GM19240 (cell line): ENCODE data around the gene SMIM13.

Source experiments
- DNase-seq: peaks from one replicate; pipeline ENCODE4 v3.0.0; 2011; ENCODE audit warnings: low spot score; ENCODE audit not compliant: insufficient read length

The SMIM13 gene

GRCh38 chr6:11121851-11122250 lies 28.2 kb downstream of the SMIM13 start:
- no peak for DNase-seq

- no peak for DNase-seq
These were observed 28.7 kb downstream of the SMIM13 start for GRCh38 chr6:11122380-11122779.

GRCh38 chr6:11123978-11124377 lies 30.3 kb downstream of the SMIM13 start:
- no peak for DNase-seq

GRCh38 chr6:11126876-11127275 lies 33.2 kb downstream of the SMIM13 start:
- no peak for DNase-seq

DNA sequence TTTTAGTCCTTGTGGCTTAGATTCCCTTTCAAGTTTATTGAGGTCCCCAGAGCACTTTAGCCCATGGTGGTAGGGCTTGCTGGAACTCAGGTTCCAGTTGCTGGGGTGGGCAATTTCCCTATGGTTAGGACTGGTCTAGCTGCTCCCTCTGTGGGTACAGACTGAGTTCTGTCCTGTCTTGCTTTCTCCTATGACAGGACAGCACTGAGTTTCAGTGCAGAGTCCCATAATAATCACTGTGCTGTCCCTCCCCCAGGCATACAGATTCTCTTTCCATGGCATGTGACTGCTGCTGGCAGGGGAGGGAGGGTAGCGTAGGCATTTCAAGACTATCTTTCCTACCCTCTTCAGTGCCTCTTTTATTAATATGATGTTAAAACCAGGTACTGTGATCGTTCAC lies 35.0 kb downstream of the SMIM13 start:
- DNase-seq = no peak

GRCh38 chr6:11129908-11130565 lies 36.4 kb downstream of the SMIM13 start:
- no peak for DNase-seq

- DNase-seq = no peak
These were observed 37.0 kb downstream of the SMIM13 start for GRCh38 chr6:11130605-11131004.

DNA sequence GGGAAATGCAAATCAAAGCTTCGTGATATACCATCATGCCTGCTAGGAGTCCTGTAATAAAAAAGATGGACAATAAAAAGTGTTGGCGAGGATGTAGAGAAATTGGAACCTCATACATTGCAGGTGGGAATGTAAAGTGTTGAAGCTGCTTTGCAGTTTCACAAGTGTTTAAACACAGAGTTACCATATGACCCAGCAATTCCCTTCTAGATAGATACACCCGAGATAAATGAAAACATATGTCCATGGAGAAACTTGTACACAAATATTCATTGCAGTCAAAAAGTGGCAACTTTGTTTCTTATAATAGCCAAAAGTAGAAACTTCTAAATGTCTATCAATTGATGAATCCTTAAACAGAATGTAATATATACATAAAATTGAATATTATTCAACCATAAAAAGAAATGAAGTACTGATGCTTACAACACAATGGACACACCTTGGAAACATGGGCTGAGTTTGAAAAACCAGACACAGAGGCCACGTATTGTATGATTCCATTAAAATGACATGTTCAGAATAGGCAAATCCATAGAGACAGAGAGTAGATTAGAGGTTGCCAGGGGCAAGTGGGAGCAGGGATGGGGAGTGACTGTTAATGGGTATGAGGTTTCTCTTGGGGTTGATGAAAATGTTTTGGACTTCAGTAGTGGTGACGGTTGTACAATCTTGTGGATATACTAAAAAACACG lies 38.7 kb downstream of the SMIM13 start:
- no peak for DNase-seq

DNA sequence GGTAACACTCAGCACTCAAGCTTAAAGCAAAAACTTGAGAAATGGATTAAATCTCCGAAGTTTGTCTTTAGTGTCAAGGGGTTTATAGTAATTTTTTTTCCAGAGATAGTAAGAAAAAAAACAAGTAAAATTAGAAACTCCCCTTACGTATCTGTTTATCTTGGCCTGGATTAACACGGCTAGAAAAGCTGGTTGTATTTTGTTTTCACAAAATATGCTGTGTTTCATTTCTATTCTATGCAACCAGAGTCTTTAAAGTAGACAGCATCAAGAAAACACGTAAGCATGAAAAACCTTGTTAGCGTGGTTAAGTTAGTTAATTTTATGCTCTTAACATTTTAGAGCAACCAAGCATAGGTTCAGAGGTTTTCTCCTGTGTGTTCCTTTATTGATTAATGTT lies 39.6 kb downstream of the SMIM13 start:
- DNase-seq = no peak

DNA sequence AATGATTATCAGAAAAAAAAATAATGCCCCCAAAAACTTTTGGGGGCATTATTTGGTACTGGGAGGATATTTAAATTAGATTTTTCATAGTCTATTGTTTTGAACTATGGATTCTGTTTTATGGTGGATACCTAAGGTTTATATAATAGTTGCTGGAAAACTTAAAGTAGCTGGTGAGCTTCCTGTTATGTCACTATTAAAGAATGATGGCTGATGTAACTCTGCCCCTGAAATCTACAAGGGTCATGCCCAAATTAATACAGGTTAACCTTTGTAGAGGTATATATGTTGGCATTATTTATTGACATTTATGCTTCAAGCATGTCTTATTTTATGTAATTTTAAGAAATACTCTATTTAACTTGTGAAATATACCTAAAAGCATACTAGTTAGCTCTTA lies 43.2 kb downstream of the SMIM13 start:
- no peak for DNase-seq

GRCh38 chr6:11139051-11139960 lies 45.7 kb downstream of the SMIM13 start:
- no peak for DNase-seq

DNA sequence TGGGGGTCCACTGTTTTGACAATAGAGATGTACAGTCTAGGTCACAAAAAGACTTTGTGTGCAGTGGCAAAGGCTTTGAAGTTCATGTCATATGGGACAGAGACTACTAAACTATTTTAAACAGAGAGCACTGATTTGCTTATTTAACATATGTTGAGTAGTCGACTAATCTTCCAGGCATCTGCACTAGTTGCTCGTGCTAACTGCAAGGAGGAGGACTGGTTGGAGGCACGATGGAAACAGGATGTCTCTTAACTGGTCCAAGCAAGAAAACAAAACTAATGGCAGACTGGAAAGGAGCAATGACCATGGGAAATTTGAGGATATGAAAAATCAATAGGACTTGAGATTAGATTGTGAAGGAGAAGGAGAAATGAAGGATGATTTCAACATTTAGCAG lies 46.4 kb downstream of the SMIM13 start:
- DNase-seq = no peak

GRCh38 chr6:11141295-11141694 lies 47.7 kb downstream of the SMIM13 start:
- DNase-seq = no peak

GRCh38 chr6:11142296-11143027 lies 48.8 kb downstream of the SMIM13 start:
- no peak for DNase-seq

DNA sequence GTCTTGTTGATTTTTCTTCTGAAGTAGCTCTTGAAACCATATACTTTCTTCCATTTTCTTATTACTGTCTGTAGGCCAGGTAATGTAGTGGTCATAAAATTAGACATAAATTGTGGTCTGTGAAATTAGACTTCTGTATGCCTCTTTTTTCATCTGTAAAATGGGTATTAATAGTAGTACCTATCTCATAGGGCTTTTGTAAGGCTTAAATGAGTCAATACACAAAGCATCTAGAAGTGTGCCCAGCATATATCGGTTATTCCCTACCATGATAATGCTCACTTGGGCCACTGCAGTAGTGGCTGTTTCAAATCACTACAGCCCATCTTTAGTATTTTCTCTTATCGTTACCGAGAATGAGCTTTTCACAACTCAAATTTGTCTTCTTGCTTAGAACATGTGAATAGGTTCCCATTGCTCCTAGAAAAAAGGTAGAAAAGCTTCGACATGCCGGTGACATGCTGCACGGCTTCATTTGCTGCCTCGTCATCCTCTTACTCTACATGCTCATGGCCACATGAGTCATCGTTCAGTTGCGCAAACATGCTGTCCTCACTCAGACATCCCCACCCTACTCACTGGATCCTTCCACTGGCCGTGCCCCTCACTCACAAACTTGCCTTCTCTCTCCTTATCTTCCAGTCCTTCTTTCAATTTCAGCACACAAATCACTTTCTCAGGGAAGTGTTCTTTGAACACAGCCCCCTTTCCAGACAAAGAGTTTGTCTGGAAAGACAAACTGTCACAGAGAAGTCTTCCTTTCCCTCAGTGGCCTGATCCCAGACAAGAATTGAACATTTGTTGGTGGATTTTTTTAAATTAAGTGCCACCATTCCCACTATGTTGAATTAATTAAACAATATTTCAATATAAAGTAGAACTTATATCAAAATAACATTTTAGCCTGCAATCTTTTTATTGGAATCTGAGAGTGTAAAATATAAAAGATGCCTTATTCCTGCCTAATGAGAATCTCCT lies 50.0 kb downstream of the SMIM13 start:
- no peak for DNase-seq

DNA sequence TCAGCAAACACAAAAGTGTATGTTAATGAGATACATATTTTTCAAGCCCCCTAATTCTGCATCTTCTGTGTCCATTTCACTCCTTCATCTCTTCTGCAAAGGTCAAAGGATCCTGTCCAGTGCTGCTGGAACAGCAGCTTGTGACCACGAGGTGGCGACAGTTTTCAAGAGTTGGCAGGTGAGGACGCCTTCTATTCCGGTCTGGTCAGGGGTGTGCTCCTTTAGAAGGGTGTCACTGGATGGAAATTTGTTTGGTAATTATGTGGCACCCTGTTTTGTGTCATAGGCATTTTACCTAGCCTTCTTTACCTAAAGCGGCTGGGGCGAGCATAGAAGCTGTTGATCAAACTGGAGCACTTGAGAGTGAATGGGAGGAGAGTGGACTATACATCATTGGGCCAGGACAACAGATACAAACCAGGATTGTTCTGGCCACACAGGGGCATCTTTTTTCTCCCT lies 50.8 kb downstream of the SMIM13 start:
- DNase-seq = peak; percentile 68

- no peak for DNase-seq
These were observed 52.6 kb downstream of the SMIM13 start for GRCh38 chr6:11146117-11146826.

GRCh38 chr6:11149551-11149950 lies 55.9 kb downstream of the SMIM13 start:
- no peak for DNase-seq

- DNase-seq = no peak
These were observed 57.9 kb downstream of the SMIM13 start for GRCh38 chr6:11151488-11151887.

DNA sequence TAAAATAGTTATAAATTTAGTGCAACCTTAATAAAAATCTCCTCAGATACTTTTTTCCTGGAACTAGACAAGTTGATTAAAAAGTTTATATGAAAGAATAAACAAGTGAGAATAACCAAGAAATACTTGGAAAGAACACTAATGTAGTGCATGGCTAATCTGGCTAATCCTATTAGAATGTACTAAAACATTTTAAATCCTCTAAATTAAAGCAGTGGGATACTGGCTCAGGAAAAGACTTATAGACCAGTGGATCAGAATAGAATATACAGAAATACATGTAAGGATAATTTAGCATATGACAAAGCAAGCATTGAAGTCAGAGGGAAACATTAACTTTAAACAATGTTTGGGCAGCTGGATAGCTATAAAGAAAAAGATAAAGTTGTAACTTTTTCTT lies 58.9 kb downstream of the SMIM13 start:
- no peak for DNase-seq
